Inflammatory macrophage treated with lipopolysaccharide for 4 hours (primary cell): Measurements from ENCODE around the gene CCDC24.

Experiments used
- DNase-seq: peaks from one replicate; pipeline ENCODE4 v3.0.0-alpha.2; 2020

The CCDC24 gene

DNA sequence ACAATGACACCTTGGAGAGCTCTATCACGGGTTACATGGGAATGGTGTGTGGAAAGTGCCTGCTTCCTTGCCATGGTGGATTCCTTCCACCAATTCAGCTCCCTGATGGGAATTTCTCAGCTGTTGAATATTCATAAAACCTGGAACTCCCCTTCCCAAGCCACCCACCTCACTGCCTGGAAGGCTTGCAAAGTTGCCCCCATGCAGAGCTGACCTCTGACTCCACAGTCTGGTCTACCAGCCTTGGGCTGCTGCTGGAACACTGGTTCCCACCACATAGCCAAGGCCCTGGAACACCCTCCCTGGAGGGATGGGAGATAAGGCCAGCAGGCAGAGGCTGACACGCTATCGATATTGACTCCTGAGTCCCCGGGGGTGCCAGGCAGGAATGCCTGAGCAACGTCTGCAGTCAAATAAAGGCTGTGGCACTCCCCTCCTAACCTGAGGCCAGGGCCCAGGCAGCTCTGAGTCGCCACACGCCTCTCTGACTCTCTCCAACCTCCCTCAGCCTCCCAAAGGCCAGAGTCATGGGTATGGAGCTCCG, 8.8 kb downstream of the CCDC24 start:
- no peak for DNase-seq

DNA sequence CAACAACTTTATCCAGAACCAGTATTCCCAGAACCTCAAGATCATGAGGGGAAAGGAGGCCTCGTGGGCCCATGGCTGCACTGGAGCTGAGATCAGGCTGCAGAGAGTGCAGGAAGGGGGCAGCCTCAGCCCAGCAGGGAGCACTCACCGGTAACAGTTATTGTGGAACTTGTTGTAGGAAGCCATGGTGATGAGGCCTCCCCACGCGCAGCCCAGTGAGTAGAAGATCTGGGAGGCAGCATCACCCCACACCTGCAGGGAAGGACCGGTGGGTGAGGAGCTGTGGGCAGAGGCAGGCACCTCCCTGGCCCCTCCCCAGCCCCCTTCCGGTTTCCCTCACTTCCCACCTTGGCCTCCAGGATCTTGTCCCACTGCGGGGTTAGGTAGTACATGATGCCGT, 10.8 kb downstream of the CCDC24 start:
- no peak for DNase-seq

DNA sequence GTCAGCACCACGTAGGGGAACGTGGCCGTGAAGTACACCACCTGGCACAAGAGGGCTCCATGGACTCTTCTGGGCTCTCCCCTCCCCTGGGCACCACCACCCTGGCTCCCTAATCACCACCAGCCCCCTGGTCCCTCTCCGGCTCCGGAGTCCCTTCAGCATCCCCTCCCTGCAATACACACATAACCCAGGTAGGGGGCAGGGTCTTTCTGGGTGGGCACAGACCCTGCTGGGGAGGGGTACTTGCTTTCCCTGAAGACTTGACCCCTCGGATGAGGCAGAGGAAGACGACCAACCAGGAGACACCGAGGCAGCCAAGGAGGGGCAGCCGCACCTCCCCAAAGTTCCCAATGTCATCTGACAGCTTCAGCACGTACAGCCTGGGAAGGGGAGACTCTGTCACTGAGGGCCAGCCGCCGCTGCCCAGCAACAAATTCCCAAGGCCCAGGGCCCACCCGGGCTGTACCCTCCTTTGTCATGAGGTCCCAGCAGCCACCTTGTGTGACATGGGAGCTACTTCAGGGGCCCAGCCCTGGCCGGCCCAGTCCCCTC, 11.3 kb downstream of the CCDC24 start:
- DNase-seq, result no peak

DNA sequence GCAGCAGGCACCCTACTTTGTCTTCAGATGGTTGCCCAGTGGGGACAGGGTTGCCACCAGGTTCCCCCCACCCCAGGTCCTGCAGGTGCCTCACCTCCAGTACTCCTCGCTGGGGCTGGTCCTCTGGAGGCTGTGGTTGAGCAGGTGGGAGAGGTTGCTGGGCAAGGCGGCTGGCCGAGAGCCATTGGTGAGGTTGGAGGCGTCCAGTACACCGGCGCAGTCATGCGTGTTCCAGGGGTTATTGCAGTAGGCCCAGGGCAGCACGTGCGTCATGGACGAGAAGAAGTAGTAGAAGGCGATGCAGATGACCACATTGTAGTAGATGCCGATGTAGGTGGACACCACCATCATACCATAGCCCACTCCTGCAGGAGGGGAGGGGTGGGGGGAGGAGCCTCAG, 16.9 kb downstream of the CCDC24 start:
- DNase-seq, result no peak

DNA sequence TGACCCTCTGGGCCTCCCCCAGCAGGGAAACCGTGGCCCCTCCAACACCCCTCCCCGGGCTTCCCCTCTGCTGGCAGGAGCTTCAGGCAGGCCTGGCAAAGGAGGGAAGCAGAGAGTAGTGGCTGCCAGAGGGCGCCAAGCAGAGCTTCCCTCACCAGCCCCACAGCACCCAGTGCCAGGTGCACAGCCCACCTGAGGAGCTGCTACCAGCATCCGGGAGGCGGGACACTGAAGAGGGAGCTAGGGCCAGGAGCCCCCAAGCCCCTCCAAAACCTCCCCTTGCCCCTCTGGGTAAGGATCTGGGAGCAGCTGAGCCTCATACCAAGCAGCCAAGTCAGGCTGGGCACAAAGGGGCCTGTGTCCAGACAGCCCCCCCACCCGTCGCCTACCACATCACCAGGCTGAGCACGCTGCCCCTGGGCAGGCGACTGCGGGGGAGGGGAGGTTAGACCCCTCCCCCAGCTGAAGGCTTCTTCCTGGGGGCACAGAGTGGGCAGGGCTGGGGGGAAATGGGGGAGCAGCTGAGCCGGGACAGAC, 19.6 kb downstream of the CCDC24 start:
- DNase-seq, result no peak

DNA sequence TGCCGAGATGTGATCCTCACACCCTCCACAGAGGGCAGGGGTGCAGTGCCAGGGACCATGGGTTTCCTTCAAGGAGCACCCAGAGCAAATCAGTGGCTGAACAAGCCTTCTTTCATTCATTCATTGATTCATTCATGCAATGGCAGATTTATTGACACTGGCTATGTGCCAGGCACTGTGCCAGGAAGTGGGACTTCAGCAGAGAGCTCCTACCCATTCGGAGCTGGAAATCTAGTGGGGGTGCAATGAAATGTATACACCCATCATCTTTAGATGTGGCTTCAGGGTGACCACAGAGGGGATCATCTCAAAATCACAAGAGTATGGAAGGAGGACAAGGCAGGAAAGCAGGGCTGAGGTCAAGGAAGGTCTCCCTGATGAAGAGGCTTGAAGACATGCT, 21.0 kb downstream of the CCDC24 start:
- DNase-seq, result no peak

DNA sequence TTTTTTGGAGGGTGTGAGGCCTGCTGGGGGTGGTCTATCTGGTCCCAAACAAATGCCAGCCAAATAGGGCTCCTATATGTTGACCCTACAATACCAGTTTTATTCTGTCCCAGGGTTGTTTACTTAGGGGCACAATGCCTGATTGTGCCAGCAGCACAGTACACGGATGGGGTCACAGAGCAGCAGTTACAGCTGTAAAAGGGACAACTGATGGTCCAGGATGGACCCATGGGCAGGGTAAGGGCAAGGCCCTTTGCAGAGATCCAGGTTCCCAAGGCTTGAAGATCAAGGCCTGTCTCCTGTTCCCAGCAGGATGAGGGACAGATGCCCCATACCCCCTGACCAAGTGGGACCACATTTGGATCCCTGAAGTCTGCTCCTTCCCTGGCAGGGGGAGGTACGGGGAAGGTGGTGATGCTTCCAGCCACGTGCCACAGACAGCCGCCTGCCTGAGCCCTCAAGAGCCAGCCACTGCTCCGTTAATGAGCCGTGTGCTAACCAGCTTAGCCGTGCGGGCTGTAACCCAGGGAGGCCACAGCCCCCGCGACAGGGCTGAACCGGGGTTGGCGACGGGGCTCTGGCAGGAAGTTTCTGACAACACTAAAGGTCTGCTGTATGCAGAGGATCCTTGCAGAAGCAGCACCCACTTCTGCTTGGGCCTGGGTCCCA, 21.7 kb downstream of the CCDC24 start:
- no peak for DNase-seq

DNA sequence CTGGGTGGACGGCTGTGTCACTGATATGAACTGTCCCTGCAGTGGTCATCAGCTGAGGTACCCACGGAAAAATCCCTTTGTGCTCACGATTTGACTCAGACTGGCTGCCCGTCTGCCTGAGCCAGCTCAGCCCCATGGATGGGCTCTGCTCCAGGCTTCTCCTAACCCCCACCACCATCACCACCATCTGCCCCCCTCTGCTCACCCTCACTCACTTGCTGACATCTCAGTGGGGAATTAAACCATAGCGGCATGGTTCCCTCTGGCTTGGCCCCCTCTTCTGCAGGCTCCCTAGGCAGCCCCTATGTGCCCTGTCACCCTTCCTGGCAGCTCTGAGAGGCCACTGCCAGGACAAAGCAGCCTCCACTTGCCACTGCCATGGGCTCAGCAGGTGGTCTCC, 22.6 kb downstream of the CCDC24 start:
- DNase-seq, result no peak

DNA sequence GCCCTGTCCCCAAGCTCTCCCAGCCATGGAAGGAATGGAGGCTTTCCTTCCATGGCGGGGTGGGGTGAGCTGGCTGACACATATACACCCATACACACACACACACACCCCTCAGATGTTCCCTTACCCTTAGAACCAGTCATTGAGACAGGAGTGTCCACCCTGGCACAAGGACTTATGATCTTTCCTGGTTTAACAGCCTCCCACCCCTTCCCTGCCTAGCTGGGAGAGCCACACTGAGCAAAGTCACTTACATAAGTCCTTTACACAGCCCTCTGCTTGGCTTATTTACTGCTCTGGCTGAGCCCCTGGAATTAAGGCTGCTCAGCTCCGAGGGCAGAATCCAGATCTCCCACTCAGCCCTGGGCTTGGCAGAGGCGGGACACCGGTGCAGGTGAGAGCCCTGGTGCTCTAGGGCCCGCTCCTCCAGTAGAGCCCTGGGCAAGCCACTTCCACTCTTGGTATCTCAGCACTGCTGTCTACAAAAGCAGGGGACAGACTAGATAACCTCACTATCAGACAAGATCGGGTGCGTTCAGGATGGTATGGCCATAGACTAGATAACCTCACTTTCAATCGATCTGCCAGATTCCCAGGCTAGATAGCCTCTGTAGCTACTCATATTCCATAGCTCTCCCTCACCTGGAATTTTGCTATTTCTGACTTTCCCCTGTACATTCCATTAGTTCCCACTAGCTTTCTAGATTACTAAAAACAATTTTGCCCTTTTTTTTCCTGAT, 23.1 kb downstream of the CCDC24 start:
- no peak for DNase-seq

DNA sequence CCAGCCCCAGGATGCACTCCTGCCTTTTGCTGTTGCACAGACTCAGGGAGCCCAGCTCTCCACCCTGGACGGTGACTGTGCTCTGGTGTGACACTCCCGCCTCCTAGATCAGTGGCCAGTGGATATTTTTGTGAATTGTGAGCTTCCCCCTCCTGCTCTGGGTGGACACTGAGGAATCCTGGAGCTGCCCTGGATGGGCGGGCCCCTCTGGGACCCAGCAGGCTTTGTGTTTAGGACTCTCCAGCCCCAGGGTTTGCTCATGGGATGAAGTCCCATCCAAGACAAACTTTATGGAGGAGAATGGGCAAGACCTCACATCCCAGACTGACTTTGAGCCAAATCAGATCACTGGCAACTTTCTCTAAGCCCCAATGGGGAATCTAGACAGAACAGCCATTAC, 23.8 kb downstream of the CCDC24 start:
- DNase-seq, result no peak

DNA sequence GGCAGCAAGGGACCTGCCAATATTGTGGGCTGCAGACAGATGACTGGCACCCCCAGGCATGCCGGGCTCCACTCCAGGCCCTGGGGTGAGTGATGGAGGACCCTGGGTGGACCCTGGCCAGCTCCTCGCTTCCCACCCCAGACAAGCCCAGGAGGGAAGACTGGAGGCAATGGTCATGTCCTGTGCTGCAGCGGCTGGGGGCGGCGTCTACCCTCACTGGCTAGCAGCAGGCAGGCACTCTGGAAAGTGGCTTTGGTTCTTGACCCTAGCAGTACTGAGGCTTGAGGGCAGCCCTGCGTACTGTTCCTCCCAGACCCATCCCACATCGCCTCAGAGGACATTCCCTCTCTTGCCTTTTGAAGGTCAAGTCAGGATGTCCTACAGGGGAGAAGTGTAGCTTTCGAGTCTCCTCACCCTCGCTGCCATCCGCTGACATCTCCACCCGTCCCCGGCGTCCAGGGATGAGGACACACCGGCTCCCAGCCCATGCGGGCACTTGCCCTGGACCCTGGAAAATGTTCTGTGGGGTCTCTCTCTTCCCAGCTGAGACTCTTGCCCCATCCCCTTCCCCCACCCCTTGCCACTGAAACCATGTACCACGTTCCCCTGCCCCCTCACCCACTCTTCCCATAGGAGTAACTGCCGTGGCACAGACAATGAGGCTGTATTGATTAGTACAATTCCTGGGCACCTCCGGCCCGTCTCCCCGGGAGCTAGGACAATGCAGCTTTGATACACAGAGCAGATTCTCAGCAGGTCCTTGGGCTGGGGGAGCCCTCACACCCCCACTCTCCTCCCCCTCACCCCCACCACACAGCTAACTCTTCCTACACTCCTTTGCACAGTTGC, 24.9 kb downstream of the CCDC24 start:
- no peak for DNase-seq

DNA sequence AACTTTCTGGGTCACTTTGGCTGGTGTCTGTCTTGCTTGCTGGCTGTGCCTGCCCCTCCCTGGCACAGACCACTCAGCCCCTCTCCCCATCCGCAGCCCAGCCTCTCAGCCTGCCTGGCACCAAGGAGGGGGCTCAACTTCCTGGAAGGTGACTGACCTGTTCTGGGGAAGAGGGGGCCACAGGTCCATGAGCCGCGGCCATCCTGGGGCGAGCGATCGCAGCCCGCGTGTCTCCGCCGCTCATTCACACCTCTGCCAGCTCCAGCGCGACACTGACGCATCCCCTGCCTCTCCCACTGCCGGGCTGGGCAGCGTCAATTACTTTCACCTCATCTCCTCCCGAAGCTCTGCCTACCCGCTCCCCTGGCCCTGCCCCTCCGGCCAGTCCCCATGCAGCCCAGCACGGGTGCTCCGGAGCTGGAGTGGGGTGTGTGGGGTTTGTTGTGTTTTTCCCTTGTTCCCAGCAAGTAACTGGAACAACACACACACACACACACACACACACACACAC, 25.5 kb downstream of the CCDC24 start:
- no peak for DNase-seq

DNA sequence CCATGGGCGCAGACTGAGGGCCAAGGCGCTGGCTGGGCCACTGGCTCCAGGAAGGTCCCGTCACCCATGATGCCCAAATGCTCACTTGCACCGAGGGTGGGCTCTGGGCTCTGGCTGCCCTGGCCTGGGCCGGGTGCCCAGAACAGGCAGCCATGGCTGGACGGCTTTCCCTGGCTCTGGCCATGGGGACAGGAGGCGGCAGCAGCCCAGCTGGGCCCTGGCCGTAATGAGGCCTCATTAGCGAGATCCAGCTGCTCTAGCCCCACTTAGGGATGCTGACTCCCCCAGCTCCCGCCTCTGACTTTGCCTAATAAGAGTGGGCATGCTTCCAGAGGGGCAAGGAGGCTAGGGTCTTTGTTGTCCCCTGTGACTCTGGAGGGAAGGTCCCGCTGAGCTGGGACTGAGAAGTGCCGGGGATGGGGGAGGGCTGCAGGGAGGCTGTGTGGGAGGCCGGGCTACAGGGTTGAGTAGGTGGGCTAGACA, 28.1 kb downstream of the CCDC24 start:
- DNase-seq, result no peak

DNA sequence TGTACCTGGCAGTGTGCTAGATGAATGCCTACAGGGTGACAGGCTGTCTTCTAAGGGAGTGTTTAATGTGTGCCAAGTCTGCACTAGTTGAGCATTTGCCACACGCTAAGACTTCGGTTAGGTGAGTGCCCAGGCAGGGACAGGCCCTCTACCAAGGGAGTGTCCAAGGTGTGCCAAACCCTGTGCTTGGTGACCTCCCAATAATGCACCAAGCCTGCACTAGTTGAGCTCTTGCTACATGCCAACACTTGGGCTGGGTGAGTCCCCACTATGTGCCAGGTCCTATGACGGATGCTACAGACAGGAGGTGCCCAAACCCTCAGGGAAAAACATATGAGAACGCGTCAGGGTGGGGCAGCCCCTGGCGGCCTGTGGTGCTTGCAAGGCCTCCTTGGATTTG, 29.1 kb downstream of the CCDC24 start:
- DNase-seq, result no peak

DNA sequence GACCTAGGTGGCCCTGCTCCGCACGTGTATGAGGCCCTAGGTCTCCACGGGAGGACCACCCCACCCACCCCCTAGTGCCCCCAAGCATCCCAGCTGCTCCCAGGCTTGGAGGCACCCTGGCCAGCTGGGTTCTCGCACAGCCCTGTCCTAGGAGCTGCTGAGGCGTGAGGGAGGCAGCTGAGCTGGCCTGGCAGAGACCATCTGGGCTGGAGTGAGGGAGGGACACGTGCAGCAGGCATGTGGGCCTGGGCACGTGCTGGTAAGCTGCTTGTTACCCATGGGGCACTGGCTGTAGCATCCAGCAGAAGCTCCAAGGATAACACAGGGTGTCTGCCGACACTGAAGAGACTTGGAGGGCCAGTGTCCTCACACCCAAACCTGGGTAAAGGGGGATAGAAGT, 29.8 kb downstream of the CCDC24 start:
- DNase-seq, result no peak

DNA sequence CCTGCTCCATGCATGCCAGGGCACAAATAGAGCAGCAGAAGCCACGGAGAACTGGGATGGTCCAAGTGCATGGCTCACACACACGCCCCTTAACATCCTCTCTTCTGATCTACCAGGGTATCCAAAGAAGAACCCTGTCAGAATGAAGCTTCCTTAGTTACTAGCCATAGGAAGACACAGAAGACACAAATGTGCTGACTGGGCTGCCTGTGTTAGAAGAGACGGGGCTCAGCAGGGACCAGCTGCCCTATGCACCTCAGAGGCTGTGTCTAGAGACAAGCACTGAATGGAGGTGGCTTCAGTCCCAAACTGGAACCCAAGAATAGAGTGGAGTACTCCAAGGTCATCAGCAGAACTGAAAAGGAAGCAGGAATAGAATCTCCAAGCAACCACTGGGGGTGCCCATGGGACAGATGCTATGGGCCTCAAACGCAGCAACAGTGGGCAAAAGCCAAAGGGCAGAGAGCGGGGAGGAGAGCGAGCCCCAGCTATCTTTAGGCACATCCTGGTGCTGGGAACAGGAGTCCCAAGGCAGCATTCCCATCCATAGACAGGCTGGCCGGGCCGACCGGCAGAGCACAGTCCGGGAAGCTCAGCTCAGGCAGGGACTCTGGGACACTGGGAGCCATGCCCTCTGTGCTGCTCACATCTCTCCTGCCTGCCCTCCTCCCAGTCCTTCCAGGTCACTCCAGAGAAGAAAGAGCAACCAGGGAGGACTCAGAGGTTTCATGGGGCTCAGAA, 30.4 kb downstream of the CCDC24 start:
- DNase-seq, result no peak

DNA sequence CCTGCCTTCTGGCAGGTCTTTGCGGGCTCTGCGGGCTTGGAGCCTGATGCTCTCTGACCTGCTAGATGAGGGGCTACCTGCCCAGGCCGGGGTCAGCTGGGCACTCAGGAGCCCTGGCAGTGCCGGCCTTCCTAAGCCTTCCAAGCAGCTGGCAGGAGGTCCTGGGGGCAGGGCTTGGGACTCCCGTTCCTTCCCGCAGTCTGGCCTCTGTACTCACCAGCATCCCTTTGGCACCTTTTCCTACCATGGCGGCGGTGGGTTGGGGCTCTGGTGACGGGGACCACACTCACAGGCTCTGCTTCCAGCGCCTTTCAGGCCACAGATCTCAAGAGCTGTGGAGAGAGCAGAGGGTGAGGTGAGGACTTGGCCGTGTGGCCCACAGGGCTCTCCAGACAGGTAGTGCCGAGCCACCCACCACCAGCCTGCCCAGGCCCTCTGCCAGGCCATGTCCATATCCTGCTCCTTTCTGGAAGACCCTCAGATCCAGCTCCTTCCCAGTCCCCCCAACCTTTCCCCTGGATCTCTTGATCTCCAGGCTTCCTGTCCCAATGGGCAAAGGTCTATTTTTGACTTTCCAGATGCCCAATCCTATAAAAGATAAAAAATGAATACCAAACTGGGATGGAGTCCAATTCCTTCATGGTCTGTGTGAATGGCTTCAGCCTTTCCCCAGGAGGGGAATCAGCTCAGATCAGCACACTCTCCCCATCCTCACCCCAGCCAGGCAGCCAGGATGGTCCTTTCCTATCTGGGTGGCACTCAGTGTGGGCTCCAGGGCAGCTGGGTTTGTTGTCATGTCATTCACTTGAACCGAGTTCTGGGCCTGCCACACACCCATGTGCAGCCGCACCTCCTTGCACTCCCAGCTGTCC, 32.9 kb downstream of the CCDC24 start:
- DNase-seq, result no peak

DNA sequence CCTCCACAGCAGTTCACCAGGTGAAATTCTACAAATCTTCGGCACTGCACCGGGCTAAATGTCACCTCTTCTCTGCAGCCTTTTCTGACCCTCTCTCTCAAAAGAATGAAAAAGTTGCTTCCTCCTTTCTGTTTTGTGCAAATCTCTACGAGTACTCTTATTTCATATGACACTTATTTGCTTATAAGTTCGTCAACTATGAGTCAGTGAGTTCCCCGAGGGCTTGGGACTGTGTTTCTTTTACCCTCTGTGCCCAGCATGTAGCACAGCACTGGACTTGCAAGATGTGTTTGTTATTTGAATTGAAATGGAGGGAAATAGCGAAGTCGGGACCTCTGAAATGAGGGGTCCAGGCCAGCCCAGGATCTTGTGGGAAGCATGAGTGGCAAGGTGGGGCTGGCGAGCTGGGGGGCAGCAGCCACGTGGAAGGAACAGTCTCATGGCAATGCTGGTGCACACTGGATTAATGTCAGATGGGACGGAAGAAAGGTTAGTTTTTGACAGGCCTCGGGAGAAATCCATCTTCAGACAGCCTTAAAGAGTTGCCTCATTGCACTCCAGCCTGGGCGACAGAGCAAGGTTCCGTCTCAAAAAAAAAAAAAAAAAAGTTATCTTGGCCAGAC, 33.6 kb downstream of the CCDC24 start:
- no peak for DNase-seq

DNA sequence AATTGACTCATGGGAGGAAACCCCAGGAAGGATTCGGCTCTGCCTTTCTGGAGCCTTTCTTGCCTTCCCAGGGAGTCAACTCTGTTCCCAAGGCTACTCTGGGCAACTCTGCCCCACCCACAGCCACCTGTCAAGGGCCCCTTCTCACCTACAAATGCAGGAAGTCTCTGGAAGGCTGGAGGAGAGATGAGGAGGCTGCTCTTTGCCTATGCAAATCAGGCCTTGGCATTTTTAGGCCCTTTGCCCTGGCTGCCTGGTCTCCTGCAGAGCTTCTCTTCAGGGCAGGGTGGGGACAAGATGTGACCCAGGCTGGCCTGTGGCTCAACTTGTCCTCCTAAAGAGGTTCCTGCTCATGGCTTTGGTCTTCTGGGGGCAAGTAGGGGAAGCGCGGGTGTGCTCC, 34.4 kb downstream of the CCDC24 start:
- DNase-seq, result no peak

DNA sequence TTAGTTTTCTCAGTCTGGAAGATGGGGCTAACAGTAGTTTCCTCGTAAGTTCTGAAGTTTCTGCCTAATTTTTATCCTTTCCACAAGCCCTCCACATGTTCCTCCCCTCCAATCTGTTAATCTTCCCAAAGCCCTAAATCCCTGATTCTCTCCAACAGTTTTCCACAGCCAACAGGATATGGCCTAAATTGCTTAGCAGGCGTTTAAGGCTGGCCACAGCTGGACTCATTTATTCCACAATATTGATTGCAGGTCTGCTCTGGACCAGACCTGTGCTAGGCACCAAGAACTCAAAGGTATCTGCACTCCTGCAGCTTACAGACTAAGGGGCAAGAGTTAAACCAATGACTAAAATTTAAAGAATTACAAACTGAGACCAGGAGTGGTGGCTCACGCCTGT, 35.9 kb downstream of the CCDC24 start:
- no peak for DNase-seq
